Measurements from ENCODE around the gene LETMD1.

- TF ChIP-seq PTBP1 (IDR thresholded peaks at IDR 0.05; ENCODE audit: low read depth, low read length) (no peak), MTA3 (IDR thresholded peaks at IDR 0.05; ENCODE audit: borderline replicate concordance) (no peak), HDAC1 (IDR thresholded peaks at IDR 0.05) (no peak), HES1 (IDR thresholded peaks at IDR 0.05; ENCODE audit: low read depth) (no peak), EP300 (IDR thresholded peaks at IDR 0.05; ENCODE audit: low read length) (no peak), CTCF (IDR thresholded peaks at IDR 0.05 in 2 of 3, conservative IDR thresholded peaks at IDR 0.05 in 1 of 3; ENCODE audit: insufficient read depth in 2 of 3, low read depth in 1 of 3, low read length in 3 of 3) (no peak)
These were observed 29.2 kb upstream of the LETMD1 start for GRCh38 chr12:51018956-51019355.

Data from K562 (cell line).